ENCODE measurements around the gene VWA5B1. TPM values are rescaled to one million over a fixed set of nuclear protein-coding genes. Genes with fewer than 3 reads are reported as not detected.

Gene VWA5B1
- total RNA-seq, 2 donors from 2014 or later = 0.51 TPM; not detected in 1

DNA sequence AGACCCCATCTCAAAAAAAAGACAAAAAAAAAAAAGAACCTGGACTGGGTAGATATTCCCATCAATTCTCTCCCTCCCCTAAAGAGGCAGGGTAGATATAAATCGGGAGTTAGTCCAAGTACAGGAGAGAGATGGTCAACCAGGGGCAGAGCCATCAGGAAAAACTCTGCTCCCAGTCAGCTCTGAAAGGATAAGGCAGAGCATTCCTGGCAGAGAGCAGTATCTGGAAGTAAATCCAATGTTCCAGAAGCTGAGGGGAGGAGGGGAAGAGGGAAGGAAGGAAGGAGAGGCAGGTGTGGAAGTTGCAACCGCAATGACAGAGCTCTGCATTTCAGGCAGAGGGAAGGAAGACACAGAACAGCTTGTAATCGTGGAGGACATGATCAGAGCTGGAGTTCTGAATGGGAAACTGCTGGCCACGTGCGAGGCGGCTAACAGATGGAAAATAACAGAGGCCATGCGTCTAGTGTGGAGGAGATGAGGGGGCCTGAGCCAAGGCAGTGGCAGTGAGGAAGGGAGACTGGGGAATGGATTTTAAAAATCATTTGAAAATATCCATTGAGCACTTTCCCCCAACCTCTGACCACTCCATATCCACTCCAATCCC is 15.3 kb upstream of the VWA5B1 start:
- no peak overlapping the region for H3K27ac ChIP-seq
- no peak for DNase-seq (ENCODE audit: low spot score)
- 48% methylated on average over 6 of the region's 7 CpGs for WGBS

DNA sequence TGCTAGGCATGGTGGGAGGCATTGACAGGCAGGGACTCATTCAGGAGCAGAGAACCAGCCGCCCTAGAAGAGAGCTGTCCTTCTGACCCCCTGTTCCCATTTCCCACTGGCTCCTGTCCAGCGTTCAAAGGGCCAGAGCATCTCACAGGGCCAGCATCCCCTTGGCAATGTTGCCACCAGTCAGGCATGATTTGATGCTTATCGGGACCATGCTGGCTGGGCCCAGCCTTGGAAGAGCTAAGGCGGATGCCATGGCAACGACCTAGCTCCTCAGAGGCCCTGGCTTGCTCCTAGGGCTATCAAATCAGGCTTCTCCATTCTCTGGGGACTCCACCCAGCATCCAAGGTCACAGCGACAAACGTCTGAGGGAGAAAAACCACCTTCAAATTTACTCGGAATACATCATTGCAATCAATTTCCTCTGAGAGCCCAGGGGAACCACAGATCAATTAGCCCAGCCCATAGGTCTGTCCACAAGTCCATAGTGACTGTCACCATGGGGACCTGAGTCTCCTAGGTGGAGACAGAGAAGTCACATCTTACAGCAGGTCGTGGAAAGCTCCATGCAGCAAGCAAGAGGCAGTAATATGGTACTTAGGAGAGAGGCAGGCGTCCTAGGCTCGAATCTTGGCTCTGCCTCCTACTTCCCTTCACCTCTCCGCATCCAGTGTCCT is 14.1 kb upstream of the VWA5B1 start:
- 81% methylated on average over 12 of the region's 12 CpGs for WGBS
- intact Hi-C loops (cut with DNase I) = no loop called here
- DNase-seq (ENCODE audit: low spot score) = no peak
- H3K4me3 ChIP-seq = no peak overlapping the region
- H3K27ac ChIP-seq = no peak overlapping the region
- TF ChIP-seq POLR2A (IDR thresholded peaks at IDR 0.05) (no peak), POLR2AphosphoS5 (IDR thresholded peaks at IDR 0.05) (no peak)
- TF ChIP-seq, protein P1, sequence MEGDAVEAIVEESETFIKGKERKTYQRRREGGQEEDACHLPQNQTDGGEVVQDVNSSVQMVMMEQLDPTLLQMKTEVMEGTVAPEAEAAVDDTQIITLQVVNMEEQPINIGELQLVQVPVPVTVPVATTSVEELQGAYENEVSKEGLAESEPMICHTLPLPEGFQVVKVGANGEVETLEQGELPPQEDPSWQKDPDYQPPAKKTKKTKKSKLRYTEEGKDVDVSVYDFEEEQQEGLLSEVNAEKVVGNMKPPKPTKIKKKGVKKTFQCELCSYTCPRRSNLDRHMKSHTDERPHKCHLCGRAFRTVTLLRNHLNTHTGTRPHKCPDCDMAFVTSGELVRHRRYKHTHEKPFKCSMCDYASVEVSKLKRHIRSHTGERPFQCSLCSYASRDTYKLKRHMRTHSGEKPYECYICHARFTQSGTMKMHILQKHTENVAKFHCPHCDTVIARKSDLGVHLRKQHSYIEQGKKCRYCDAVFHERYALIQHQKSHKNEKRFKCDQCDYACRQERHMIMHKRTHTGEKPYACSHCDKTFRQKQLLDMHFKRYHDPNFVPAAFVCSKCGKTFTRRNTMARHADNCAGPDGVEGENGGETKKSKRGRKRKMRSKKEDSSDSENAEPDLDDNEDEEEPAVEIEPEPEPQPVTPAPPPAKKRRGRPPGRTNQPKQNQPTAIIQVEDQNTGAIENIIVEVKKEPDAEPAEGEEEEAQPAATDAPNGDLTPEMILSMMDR (IDR thresholded peaks at IDR 0.05) = no peak
- H3K9me3 ChIP-seq = no peaks in the 10 kb centered on the region
- H3K27me3 ChIP-seq (replicated peaks; ENCODE audit: insufficient read depth) = no peaks in the 10 kb centered on the region
- H3K4me1 ChIP-seq (replicated peaks) = no peaks in the 10 kb centered on the region
- no peaks in the 10 kb centered on the region for H3K36me3 ChIP-seq

More for the DNA sequence above, 15.3 kb upstream of the VWA5B1 start:
- intact Hi-C loops (cut with DNase I) = no loop called here
- Histone ChIP-seq H3K9me3 (no peaks in the 10 kb centered on the region), H3K36me3 (no peaks in the 10 kb centered on the region), H3K4me1 (replicated peaks) (no peaks in the 10 kb centered on the region), H3K4me3 (no peak overlapping the region), H3K27me3 (replicated peaks; ENCODE audit: insufficient read depth) (no peaks in the 10 kb centered on the region)
- TF ChIP-seq POLR2A (IDR thresholded peaks at IDR 0.05) (no peak), POLR2AphosphoS5 (IDR thresholded peaks at IDR 0.05) (no peak)
- TF ChIP-seq, protein P1 (IDR thresholded peaks at IDR 0.05) = no peak

- Histone ChIP-seq H3K9me3 (no peaks in the 10 kb centered on the region), H3K27me3 (replicated peaks; ENCODE audit: insufficient read depth) (no peaks in the 10 kb centered on the region), H3K4me3 (no peak overlapping the region), H3K36me3 (no peaks in the 10 kb centered on the region), H3K27ac (no peak overlapping the region), H3K4me1 (replicated peaks) (no peaks in the 10 kb centered on the region)
- intact Hi-C loops (cut with DNase I) = no loop called here
- no peak for DNase-seq (ENCODE audit: low spot score)
- WGBS = 50% methylated on average over 4 of the region's 4 CpGs
- TF ChIP-seq POLR2AphosphoS5 (IDR thresholded peaks at IDR 0.05) (no peak), POLR2A (IDR thresholded peaks at IDR 0.05) (no peak)
- TF ChIP-seq, protein P1 (IDR thresholded peaks at IDR 0.05) = no peak
Observed at GRCh38 chr1:20278692-20279130, 12.0 kb upstream of the VWA5B1 start.

GRCh38 chr1:20279509-20279908 is 11.2 kb upstream of the VWA5B1 start:
- WGBS = 72% methylated on average over 7 of the region's 7 CpGs
- Histone ChIP-seq H3K27me3 (replicated peaks; ENCODE audit: insufficient read depth) (no peaks in the 10 kb centered on the region), H3K4me1 (replicated peaks) (no peaks in the 10 kb centered on the region), H3K4me3 (no peak overlapping the region), H3K27ac (no peak overlapping the region), H3K36me3 (no peaks in the 10 kb centered on the region), H3K9me3 (no peaks in the 10 kb centered on the region)
- DNase-seq (ENCODE audit: low spot score) = no peak
- intact Hi-C loops (cut with DNase I) = no loop called here
- TF ChIP-seq POLR2A (IDR thresholded peaks at IDR 0.05) (no peak), POLR2AphosphoS5 (IDR thresholded peaks at IDR 0.05) (no peak)
- TF ChIP-seq, protein P1 (IDR thresholded peaks at IDR 0.05) = no peak

DNA sequence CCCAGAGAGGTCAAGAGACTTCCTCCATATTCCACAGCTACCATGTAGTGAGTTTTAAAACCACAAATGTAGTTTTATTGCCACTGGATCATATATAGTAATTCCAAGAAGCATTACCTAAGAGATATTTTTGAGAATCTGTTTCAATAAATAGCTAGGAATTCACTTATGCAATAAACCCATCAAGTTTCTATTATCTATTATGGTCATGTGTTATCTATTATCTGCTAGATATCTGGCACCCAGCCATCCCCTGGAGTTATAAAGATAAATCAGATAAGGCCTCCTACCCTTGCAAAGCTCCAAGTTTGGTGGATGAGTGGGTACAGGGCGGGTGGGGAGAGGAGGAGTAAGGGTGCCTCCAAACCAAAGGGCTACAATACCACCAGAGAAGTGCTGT is 10.3 kb upstream of the VWA5B1 start:
- H3K27me3 ChIP-seq (replicated peaks; ENCODE audit: insufficient read depth) = no peaks in the 10 kb centered on the region
- no peaks in the 10 kb centered on the region for H3K4me1 ChIP-seq (replicated peaks)
- WGBS = 77% methylated on average over 1 of the region's 1 CpG
- TF ChIP-seq, protein P1 (IDR thresholded peaks at IDR 0.05) = no peak
- TF ChIP-seq POLR2AphosphoS5 (IDR thresholded peaks at IDR 0.05) (no peak), POLR2A (IDR thresholded peaks at IDR 0.05) (no peak)
- H3K36me3 ChIP-seq = no peaks in the 10 kb centered on the region
- no peak for DNase-seq (ENCODE audit: low spot score)
- no peak overlapping the region for H3K4me3 ChIP-seq
- intact Hi-C loops (cut with DNase I) = no loop called here
- H3K27ac ChIP-seq = no peak overlapping the region
- H3K9me3 ChIP-seq = no peaks in the 10 kb centered on the region

Data from prostate gland (tissue), 2 donors.